Breast epithelium (tissue), 4 donors: Measurements from ENCODE around the gene CALN1. TPM values are rescaled to one million over a fixed set of nuclear protein-coding genes. Genes with fewer than 3 reads are reported as not detected.
A peak's percentile ranks its signal among the peaks of the same experiment; 100 is the strongest.
"Not testable (repeated sequence)": the region's sequence is repeated elsewhere in the genome, so short reads cannot be mapped to it uniquely, and the experiment has no call there.

ENCODE experiments used
- DNase-seq, 2 donors: peaks; one replicate each; pipeline ENCODE4 v3.0.0-alpha.2; 2019; ENCODE audit warnings: low spot score in 2 of 2
- H3K27ac ChIP-seq, 2 donors: fragments of 200-600 bp; sonication (generic) in 1 of 2; one replicate each; pipeline ENCODE4 v1.5.1; 2016 to 2019; ENCODE audit warnings: mild to moderate bottlenecking in 1 of 2
- H3K27me3 ChIP-seq, 2 donors: fragments of 200-600 bp; sonication (generic) in 1 of 2; one replicate each; pipeline versions ENCODE4 v1.5.1 to v1.6.0; 2017 to 2019; ENCODE audit warnings: control low read depth in 1 of 2, mild to moderate bottlenecking in 1 of 2
- H3K36me3 ChIP-seq: fragments of 200-600 bp; one replicate; pipeline ENCODE4 v1.5.1; 2019
- H3K4me1 ChIP-seq, 2 donors: fragments of 200-600 bp; sonication (generic); one replicate each; pipeline ENCODE4 v1.5.1; 2016 to 2019; ENCODE audit warnings: control low read depth in 1 of 2
- H3K4me3 ChIP-seq, 3 donors: fragments of 200-600 bp; sonication (generic); 1 replicate in 2 of 3; 2 replicates in 1 of 3; pipeline ENCODE4 v1.5.1; 2016 to 2019; ENCODE audit warnings: mild to moderate bottlenecking in 3 of 3, moderate library complexity in 2 of 3
- H3K9me3 ChIP-seq, 2 donors: fragments of 200-600 bp; sonication (generic) in 1 of 2; one replicate each; pipeline ENCODE4 v1.5.1; 2016 to 2019; ENCODE audit warnings: control low read depth in 1 of 2
- CTCF ChIP-seq, 3 donors: fragments of 450-650 bp; IDR thresholded peaks; one replicate each; pipeline ENCODE4 v1.5.1; 2016 to 2017; ENCODE audit warnings: antibody characterized with exemption in 3 of 3, mild to moderate bottlenecking in 3 of 3, moderate library complexity in 3 of 3
- POLR2A ChIP-seq: fragments of 450-650 bp; IDR thresholded peaks from one replicate; pipeline ENCODE4 v1.6.1; 2016; ENCODE audit warnings: antibody characterized with exemption, mild to moderate bottlenecking, moderate library complexity
- POLR2AphosphoS5 ChIP-seq, 3 donors: sonication (generic); formaldehyde crosslinking; IDR thresholded peaks; one replicate each; pipeline ENCODE4 v1.6.1; 2017; ENCODE audit warnings: antibody characterized with exemption in 3 of 3
- intact Hi-C: fragments of 100-400 bp; cut with DNase I; formaldehyde crosslinking; loops from one replicate; pipeline ENCODE4 v1.15.1; 2023; ENCODE audit warnings: low total_unique reads
- total RNA-seq, 3 donors: library from RNA; depleted of rRNA; stranded (reverse); fragments of >200 nt; gene quantifications; one replicate each; pipeline ENCODE4 v1.1.0, GENCODE V29; 2016

CALN1 gene
- total RNA-seq, 3 donors from 2014 or later = under 0.01 to 0.33 (median 0.15) TPM

GRCh38 chr7:71739520-71740173, 672.5 kb downstream of the CALN1 start:
- no peaks in the 10 kb centered on the region for H3K9me3 ChIP-seq
- H3K36me3 ChIP-seq = no peaks in the 10 kb centered on the region
- intact Hi-C loops = no loop called here
- no peak for TF ChIP-seq CTCF (IDR thresholded peaks at IDR 0.05)
- TF ChIP-seq POLR2AphosphoS5 (IDR thresholded peaks at IDR 0.05) = no peak
- TF ChIP-seq POLR2A = no peak
- DNase-seq = no peak
- no peak overlapping the region for H3K4me3 ChIP-seq
- H3K27me3 ChIP-seq = no peaks in the 10 kb centered on the region
- no peaks in the 10 kb centered on the region for H3K4me1 ChIP-seq
- no peak overlapping the region for H3K27ac ChIP-seq

DNA sequence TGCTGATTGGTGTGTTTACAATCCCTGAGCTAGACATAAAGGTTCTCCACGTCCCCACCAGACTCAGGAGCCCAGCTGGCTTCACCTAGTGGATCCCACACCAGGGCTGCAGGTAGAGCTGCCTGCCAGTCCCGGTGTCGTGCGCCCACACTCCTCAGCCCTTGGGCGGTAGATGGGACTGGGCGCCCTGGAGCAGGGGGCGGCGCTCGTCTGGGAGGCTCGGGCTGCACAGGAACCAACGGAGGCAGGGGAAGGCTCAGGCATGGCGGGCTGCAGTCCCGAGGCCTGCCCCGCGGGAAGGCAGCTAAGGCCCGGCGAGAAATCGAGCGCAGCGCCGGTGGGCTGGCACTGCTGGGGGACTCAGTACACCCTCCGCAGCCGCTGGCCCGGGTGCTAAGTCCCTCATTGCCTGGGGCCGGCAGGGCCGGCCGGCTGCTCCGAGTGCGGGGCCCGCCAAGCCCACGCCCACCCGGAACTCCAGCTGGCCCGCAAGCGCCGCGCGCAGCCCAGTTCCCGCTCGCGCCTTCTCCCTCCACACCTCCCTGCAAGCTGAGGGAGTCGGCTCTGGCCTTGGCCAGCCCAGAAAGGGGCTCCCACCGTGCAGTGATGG, 674.1 kb downstream of the CALN1 start:
- DNase-seq, H3K36me3 ChIP-seq, H3K27me3 ChIP-seq, H3K4me1 ChIP-seq, H3K9me3 ChIP-seq, H3K27ac ChIP-seq, intact Hi-C loops, H3K4me3 ChIP-seq: not testable (repeated sequence)

GRCh38 chr7:71735961-71736556, 676.1 kb downstream of the CALN1 start:
- TF ChIP-seq POLR2AphosphoS5 (IDR thresholded peaks at IDR 0.05) (no peak), CTCF (IDR thresholded peaks at IDR 0.05) (peak; percentile 55 to 67 (median 66))
- intact Hi-C loops = no loop called here
- peak; percentile 32 to 63 for DNase-seq

DNA sequence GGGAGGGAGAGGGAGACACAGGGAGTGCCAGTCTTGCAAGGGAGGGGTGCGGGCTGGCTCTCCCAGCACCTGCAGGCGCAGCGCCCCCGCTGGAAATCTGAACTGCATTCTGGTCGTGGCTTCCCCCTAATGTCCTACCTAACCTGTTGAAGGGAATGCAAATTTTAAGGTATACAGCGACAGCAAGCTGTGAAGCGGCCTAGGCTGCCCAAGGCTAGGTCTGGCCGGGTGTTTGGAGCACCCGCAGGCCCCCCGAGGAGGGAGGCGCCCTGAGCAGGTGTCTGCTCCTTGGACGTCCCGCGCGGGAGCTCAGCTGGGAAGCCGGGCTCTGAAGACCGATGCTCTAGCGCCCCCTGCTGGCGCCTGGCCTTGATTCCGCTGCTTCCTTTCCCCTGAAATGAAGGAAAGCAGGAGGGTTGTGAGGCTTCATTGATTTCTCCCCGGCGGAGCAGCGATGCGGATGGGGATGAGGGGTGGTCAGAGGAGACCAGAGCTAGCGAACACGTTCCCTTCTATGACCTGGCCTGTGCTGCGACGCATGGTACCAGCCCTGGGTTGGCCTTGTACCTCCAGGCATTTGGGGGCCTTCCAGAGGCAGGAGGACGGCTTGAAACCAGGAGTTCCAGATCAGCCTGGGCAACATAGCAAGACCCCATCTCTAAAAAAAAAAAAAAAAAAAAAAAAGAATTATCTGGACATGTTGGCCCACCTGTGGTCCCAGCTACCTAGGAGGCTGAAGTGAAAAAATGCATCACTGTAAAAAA, 678.8 kb downstream of the CALN1 start:
- TF ChIP-seq CTCF (IDR thresholded peaks at IDR 0.05) (peak; percentile 77 to 83 (median 78)), POLR2AphosphoS5 (IDR thresholded peaks at IDR 0.05) (no peak)
- intact Hi-C loops = no loop called here
- H3K4me3 ChIP-seq = peak overlapping the region in 1 of 3 donors; percentile 48
- H3K27me3 ChIP-seq = no peaks in the 10 kb centered on the region
- no peaks in the 10 kb centered on the region for H3K36me3 ChIP-seq
- no peak overlapping the region for H3K27ac ChIP-seq
- H3K9me3 ChIP-seq = no peaks in the 10 kb centered on the region
- peak; percentile 48 to 83 for DNase-seq
- no peaks in the 10 kb centered on the region for H3K4me1 ChIP-seq

More at GRCh38 chr7:71735961-71736556, 676.1 kb downstream of the CALN1 start:
- Histone ChIP-seq H3K9me3 (no peaks in the 10 kb centered on the region), H3K36me3 (no peaks in the 10 kb centered on the region), H3K4me1 (no peaks in the 10 kb centered on the region), H3K27me3 (no peaks in the 10 kb centered on the region), H3K27ac (no peak overlapping the region), H3K4me3 (no peak overlapping the region)

- TF ChIP-seq POLR2AphosphoS5 (IDR thresholded peaks at IDR 0.05) (no peak), POLR2A (no peak), CTCF (IDR thresholded peaks at IDR 0.05) (no peak)
- Histone ChIP-seq H3K4me3 (no peak overlapping the region), H3K27ac (no peak overlapping the region), H3K9me3 (no peaks in the 10 kb centered on the region), H3K4me1 (no peaks in the 10 kb centered on the region), H3K36me3 (no peaks in the 10 kb centered on the region), H3K27me3 (no peaks in the 10 kb centered on the region)
- no peak for DNase-seq
- intact Hi-C loops = no loop called here
These were observed 680.4 kb downstream of the CALN1 start for GRCh38 chr7:71731740-71732139.
